Measurements from ENCODE around the gene YBX2.
A peak's percentile ranks its signal among the peaks of the same experiment; 100 is the strongest.
"Not testable (repeated sequence)": the region's sequence is repeated elsewhere in the genome, so short reads cannot be mapped to it uniquely, and the experiment has no call there.

The YBX2 gene

DNA sequence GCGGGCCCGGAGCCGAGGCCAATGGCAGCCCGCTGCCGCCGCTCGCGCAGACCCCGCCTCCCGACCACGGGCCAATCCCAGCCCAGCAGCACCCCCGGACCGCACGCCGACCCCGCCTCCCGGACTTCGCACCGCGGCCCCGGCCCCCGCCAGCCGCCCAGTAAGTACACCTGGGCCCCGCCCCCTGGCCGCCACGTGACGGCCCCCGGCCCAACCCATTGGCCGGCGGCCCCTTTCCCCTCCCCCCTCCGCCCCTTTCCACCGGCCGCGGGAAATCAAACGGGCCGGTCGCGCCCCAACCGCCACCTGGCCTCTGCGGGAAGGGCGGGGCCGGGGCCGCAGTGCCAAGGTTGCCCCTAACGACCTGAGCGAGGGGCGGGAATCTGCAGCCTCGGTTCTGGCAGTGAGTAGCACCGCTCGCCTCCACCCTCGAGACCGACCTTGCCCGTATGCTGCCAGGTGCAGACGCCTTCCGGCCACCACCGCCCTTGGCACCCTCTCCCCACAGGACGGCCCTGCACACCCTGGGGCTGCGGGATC, at the start of gene YBX2:
Gene YBX2, minus strand, starts transcription at position 26 of the 540 bp plus-strand sequence. CDS start 139 bp downstream, outside the sequence.
- FAIRE-seq = no peak
- no peak for DNase-seq (ENCODE audit: low spot score)

DNA sequence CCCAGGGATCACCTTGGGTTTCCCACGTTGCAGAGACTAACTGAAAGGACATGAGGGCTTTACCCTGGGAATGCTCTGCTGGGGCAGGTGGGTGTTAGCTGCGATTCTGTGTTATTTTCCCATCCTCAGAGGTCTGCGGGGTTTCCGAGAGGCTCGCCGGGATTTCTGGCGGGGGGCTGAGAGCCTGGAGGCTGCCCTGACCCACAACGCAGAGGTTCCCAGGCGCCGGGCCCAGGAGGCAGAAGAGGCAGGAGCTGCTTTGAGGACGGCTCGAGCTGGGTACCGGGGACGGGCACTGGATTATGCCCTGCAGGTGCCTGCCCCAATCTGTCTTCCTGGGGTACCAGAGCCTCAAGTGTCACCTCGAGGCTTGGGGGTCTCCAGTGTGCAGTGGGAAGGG, 48.8 kb upstream of the YBX2 start:
- DNase-seq (ENCODE audit: low spot score) = no peak
- FAIRE-seq = no peak

DNA sequence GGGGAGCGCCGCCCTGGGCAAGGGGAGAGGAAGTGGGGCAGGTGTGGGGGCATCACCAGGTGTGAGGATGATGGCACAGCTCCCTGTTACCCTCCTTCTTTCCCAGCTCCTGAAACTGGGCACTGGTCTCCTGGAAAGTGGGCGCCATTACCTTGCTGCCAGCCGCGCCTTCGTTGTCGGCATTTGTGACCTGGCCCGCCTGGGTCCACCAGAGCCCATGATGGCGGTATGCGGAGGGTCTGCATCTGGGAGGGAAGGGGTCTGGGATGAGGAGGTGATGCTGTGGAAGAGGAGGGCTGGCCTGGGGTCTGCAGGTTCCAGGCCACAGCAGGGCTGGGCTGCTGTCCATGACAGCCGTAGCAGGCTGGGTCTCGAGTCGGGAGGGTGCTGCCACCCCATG, 47.4 kb upstream of the YBX2 start:
- DNase-seq (ENCODE audit: low spot score) (no peak), FAIRE-seq (no peak)

DNA sequence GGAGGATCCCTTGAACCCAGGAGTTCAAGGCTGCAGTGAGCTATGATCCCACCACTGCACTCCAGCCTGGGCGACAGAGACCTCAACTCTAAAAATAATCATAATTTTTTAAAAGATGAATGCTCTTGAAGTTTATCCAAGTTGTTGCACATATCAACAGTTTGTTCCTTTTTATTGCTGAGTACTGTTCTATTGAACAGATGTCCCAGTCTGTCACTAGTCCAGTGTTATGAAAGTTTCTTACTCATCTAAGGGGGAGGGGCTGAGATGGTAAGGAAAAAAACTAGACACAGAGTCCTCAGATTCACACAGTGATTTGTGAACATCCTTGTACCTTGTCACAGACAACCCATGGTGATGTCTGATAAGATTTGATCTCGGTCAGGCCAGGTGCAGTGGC, 45.7 kb upstream of the YBX2 start:
- FAIRE-seq (no peak), DNase-seq (ENCODE audit: low spot score) (no peak)

DNA sequence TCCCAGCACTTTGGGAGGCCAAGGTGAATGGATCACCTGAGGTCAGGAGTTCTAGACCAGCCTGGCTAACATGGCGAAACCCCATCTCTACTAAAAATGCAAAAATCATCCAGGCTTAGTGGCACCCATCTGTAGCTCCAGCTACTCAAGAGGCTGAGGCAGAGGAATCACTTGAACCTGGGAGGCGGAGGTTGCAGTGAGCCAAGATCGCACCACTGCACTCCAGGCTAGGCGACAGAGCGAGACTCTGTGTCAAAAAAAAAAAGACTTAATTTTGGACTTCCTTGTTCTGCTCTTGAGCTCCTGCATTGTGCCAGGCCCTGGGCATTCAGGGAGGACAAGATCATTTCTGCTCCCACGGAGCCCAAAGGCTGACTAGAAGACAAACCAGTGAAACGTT, 43.2 kb upstream of the YBX2 start:
- DNase-seq (ENCODE audit: low spot score); FAIRE-seq: not testable (repeated sequence)

DNA sequence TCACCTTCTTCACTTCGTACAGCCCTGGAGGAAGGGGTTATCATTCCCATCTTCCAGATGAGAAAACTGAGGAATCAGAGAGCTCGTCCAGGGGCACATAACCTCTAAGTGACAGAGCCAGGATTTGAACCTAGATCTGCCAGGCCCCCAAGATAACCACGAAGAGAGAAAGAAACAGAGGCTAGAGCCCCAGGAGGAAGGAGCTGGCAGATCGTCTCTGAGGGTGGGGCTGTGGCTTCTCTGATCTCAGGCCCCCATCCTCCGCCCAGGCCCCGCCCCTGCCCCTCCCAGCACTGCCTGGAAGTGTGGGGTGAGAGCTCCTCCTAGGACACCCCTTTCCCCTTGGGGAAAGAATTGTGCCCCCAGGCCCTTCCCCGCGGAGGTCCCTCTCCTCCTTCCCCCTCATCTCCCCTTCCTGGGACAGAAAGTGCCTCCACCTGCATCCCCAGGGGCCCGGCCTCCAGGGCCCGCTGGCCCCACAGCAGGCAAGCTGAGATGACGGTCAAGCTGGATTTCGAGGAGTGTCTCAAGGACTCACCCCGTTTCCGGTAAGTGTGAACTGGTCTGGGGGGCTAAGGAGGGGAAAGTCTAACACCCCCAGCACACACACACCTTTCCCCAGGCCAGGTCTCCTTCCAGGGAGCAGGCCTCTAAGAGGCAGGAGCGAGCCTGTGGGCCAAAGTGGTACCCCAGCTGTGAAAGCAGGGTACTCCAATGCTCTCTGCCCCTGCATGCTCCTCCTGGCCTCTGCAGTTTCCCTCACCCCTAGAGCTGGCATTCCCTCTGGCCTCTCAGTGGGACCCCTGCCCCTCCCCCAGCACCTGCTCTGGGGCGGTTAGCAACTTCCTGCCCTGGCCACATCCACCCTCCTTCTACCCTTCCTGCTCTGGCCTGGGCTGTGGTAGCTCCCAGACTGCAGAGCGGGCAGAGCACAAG, 42.1 kb upstream of the YBX2 start, which contains the start of gene ACAP1:
Gene ACAP1, plus strand, starts transcription at position 290 of the 936 bp plus-strand sequence. Its CDS starts 206 bp downstream, at position 496.
- DNase-seq (ENCODE audit: low spot score) (no peak), FAIRE-seq (no peak)

DNA sequence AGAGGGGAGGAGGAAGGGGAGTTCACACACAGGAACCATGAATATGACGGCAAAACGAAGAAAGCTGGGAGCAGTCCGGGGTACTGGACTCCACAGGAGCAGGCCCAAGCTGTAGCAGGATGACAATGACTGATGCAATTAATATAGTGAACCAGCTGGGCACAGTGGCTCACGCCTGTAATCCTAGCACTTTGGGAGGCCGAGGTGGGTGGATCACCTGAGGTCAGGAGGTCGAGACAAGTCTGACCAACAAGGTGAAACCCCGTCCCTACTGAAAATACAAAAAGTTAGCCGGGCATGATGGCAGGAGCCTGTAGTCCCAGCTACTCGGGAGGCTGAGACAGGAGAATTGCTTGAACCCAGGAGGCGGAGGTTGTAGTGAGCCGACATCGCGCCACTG, 41.3 kb upstream of the YBX2 start:
- not testable (repeated sequence) for FAIRE-seq; DNase-seq (ENCODE audit: low spot score)

DNA sequence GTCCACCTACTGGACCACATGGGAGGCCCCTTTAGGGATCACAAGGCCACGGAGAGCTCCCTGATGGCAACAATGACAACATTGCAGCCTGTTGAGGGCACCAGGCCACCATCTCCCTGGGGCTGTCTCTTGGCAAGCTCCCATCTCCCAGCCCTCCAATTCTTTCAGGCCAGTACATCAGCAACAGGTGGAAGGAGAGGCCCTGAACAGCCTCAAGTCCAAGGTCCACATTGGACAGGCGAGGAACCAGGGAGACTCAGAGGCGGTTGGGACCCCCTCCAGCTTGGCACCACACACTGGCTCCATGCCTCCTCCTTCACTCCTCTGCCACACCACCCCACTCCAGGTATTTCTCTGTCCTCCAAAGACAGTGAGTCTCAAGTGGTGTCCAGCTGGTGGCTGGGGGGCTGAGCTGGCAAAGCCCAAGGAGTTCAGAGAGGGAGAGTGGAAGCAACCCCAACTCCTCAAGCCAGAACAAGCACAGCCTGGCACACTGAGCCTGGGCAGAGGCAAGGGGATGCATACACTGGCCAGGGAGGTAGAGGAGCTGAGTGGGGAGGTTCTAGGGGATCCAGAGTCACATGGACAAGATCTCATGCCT, 40.6 kb upstream of the YBX2 start:
- no peak for FAIRE-seq
- DNase-seq (ENCODE audit: low spot score) = no peak

DNA sequence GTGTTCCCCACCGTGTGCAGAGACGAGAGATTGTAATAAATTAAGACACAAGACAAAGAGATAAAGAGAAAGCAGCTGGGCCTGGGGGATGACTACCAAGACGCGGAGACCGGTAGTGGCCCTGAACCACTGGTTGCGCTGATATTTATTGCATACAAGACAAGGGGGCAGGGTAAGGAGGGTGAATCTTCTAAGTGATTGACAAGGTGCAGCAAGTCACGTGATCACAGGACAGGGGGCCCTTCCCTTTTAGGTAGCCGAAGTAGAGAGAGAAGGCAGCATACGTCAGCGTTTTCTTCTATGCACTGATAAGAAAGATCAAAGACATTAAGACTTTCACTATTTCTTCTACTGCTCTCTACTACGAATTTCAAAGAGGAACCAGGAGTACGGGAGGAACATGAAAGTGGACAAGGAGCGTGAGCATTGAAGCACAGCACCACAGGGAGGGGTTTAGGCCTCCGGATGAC, 38.2 kb upstream of the YBX2 start:
- not testable (repeated sequence) for FAIRE-seq; DNase-seq (ENCODE audit: low spot score)

DNA sequence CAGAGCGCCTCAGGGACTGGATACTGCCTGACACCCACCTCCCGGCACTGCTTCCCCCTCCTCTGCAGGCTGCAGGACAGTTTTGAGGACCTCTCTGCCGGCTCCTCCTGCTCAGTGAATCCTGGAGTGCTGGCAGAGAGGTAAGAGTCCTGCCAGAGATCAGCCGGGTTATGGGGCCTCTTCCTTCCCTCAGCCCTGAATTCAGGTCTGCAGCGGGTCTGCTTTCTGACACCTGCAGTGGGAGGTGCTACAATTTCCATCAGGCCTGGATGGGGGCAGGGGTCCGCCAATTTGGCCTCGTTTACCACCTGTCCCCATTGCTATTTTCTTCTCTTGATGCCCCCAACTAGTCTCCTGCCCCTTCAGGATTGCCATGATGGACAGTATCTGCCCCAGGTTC, 37.7 kb upstream of the YBX2 start:
- FAIRE-seq (no peak), DNase-seq (ENCODE audit: low spot score) (no peak)

DNA sequence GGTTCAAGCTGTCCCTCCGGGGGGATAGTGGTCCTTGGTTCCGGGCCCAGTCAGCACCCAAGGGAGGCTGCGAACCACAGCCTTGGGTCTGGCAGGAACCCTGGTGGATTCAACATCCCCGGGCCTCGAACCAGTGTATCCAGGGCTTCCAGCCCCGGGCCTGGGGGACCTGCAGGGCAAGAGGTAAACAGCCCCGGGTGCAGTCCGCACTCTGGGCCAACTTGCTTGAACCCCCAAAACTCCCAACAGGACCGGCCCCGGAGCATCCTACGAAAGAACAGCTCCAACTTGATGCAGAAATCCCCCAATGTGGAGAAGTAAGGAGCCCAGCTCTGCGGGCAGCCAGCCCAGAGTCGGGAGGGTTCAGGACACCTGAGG, 36.2 kb upstream of the YBX2 start:
- no peak for FAIRE-seq
- DNase-seq (ENCODE audit: low spot score) = no peak

DNA sequence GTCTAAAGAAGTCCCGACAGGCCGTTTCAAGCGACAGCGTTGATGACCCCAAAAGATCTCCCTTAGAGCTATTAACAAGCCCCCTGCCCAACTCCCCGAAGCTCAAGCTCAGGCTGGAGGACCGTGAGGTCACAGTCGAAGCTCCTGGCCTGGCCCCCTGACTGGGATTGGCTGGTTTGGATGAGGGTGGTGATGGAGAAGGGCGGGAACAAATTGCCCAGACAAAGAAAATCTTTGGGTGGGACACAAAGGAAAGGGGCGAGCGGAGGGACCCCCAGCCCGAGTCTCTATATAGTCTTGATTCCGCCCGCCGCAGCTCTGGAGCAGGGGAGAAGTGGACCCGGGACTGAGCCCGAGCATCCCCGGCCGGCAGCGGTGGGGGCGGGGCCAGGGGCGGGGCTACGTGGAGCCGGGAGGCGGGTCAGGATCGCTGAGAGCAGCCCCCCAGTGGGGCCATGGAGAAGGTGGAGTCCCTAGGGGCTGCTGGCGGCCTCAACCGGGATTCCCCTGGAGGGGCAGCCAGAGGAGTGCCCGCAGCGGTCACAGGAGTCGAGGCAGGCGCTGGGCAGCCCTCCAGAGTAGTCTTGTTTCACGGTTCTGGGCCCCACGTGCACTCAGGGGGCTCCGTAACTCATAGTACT, 35.7 kb upstream of the YBX2 start:
- DNase-seq (ENCODE audit: low spot score) (peak; percentile 29), FAIRE-seq (no peak)

DNA sequence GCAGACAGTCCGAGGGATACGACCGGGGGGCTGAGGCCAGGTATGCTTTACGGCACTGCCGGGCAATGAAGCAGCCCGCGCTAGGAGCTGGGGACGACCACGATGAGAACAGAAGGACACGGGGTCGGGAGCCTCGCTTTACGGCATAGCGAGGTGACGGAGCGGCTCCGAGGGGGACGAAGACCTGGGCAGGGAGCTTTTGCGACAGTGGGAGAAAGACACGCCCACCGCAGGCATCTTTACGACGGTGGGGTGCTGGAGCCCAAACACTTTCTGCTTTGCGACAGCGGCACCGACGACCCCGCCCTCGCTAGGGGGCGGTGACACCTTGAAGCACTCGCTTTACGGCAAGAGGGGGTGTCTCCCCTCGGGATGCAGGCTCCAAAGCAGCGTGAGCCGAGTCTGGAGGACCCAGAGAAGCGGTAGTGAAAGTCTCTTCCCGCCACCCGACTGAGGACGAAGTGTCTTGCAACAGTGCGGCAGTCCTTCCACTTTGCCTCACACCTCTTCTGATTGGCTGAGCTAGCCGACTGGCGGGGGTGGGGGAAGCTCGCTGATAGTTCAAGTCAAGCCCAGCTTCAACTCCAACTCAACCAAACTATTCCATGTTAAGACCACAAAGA, 35.0 kb upstream of the YBX2 start:
- DNase-seq (ENCODE audit: low spot score) (peak; percentile 93), FAIRE-seq (peak; percentile 83)

DNA sequence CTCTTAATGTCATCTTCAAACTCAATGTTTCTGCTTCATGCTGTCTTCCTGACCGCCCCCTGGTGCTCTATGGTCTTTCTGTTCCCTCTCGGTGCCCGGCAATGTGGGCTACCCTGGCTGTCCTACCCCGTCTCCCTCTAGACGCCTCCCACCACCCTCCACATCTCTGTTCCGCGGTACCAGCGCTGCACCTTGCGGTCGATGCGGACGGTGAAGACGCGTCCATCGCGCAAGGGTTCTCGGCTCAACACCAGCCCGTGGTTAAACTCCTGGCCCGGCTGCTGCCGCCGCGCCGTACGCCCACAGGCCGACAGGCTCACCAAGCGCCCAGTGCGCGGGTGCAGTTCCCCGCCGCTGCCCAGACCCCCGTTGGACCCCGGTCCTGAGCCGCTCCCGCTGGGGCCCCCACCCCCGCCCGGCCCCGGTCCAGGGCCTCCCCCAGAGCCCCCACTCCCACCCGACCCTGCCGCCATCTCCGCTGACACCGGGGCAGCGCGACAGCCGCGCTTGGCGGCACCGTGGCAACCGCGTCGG, 34.5 kb upstream of the YBX2 start, which contains the start of gene NEURL4:
Gene NEURL4, minus strand, starts transcription at position 496 of the 534 bp plus-strand sequence. Its CDS starts 23 bp downstream, at position 473.
- DNase-seq (ENCODE audit: low spot score) (no peak), FAIRE-seq (no peak)

DNA sequence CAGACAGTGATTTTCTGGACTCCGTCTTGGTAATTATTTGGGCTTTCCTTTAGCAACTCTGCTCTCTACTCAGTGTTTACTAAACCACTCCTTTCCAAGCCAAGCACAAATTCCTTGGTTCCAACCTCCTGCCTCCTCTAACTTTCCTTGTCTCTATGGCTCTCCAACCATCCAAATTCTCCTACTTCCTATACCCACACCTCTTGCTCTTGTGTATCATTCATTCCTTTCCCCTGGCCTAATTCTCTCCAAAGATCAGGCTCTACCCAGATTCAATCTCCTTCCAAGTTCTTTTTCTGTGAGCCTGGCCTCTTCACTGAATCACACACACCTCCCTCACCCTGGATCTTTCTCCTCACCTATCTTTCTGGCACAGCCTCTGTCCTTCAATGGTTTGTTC, 33.6 kb upstream of the YBX2 start:
- no peak for FAIRE-seq
- no peak for DNase-seq (ENCODE audit: low spot score)

DNA sequence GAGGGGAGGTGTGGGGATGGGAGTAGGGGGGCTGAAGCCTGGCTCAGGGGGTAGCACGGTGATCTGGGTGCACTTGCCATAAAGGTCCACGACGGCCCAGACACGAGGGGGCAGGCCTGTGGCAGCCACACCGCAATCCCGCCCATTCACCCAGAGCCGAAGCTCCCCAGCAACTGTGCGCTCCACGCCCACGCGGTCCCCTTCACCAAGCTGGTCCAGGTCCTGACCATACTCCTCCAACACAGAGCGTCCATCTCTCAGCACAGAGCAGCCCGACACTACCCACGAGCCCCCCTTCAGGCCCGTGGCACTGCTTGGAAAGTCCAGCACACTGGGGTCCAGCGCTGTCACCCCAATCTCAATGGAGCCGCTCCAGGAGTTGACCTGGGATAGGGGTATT, 33.1 kb upstream of the YBX2 start:
- FAIRE-seq (no peak), DNase-seq (ENCODE audit: low spot score) (no peak)

DNA sequence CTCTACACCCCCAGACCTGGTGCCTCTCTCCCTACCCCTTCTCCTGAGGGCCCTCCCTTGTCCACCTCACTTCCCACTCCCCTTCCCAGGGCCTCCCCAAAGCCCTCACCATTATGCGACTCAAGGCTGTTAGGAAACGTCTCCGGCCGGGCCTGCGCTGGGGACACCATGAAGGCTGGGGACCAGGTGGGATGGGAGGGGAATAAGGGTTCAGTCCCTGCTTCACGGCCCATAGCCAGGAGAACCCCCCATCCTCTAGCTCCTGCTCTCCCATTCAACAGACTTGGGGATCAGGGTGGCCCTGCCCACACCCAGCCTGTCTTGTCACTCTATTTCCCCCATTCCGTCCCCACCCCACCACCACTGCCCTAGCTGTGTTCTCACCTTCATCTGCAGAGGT, 32.6 kb upstream of the YBX2 start:
- no peak for FAIRE-seq
- no peak for DNase-seq (ENCODE audit: low spot score)

DNA sequence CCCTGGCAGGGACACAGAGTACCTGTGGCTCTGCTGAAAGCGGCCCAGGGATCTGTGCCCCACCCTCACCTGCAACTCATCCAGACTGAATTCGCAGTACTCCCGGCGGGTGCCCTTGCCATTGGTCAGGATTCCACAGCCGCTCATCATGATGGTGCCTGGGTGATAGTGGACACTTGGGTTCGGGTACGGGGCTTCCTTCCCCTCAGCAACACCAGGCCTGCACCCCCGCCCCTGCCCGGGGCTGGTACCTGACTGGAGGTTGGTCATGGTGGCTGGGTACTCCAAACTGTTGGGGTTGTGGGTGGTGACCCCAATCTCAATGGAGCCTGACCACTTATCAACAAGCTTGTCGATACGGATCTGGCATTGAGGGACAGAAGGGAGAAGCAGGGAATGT, 31.7 kb upstream of the YBX2 start:
- no peak for DNase-seq (ENCODE audit: low spot score)
- FAIRE-seq = no peak

DNA sequence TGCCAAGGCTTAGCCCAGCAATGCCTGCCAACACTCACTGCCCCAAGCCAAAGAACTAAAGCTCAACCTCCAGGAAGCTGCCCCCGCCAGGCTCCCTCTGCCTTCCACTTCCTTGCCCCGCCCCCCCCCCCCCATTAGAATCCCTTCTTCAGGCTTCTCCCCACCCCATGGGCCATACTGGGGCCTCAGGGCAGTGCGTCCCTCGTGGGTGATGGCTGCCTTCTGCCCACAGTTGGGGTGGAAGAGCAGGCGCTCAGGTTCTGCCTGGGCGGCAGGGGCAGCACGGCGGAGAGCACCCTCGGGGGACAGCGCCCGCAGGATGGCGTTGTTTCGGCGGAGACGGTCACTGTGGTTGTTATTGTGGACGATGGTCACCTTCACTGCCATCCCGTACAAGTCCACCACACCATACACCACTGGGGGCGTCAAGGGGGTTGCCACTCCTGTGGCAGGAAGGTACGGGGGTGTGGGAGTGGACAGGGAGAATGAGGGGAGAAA, 30.6 kb upstream of the YBX2 start:
- DNase-seq (ENCODE audit: low spot score) (no peak), FAIRE-seq (no peak)

DNA sequence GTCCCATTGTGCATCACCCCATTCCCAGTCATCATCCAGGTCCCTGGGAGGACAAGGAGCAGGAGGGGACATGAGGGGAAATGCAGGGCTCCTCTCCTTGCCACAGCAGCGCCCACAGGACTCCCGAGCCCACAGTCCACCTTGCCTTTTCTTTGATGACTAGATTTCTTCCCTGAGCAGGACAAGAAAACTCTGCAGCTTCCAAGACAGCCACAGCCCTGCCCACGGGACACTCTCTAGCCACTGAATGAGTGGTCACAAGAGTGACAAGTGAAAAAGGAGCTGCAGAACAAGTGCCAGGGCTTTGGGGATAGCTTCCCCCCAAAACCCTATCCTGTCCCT, 30.0 kb upstream of the YBX2 start:
- FAIRE-seq (no peak), DNase-seq (ENCODE audit: low spot score) (no peak)

Measured in RCC 7860 (cell line).